HepG2 (cell line): ENCODE results near the gene DTNA. TPM values are rescaled to one million over a fixed set of nuclear protein-coding genes. Genes with fewer than 3 reads are reported as not detected.

Experiments used
- ATAC-seq: fragments of 200-7000 bp; cut with Tn5 transposase; 3 replicates; pipeline ENCODE4 v1.9.1; 2020; ENCODE audit warnings: mild to moderate bottlenecking, moderate library complexity
- BruUV-seq: library from RNA; stranded (reverse); fragments of 400-500 nt; replicated peaks from 2 replicates; lab custom pipeline; 2021; lab: Mats Ljungman, UMichigan
- CTCF ChIA-PET: fragments of 300-600 bp; formaldehyde crosslinking; extraction: SDS; loops from one replicate; lab custom pipeline; 2021; ENCODE audit warnings: low total read pairs, inconsistent platforms, low intra/inter-chr PET ratio; lab: Yijun Ruan, JAX
- POLR2A ChIA-PET: fragments of 350-600 bp; sonication (Branson Sonifier 250); formaldehyde crosslinking; loops from one replicate; lab custom pipeline; 2020; ENCODE audit warnings: antibody characterized with exemption, inconsistent platforms; lab: Yijun Ruan, JAX
- DNase-seq: peaks from one replicate; pipeline ENCODE4 v3.0.0-alpha.2; 2015; ENCODE audit warnings: low spot score
- FAIRE-seq: peaks from 3 replicates; lab custom pipeline; 2011; peaks lifted over from hg19 to GRCh38; lab: Jason Lieb, UNC
- H2AFZ ChIP-seq: one replicate; pipeline ENCODE4 v1.6.1; 2011; ENCODE audit warnings: low read length, inconsistent platforms
- H3K27ac ChIP-seq: fragments of 300-600 bp; 3 replicates; pipeline ENCODE4 v1.8.0; 2011; ENCODE audit warnings: mixed run types, mild to moderate bottlenecking, mixed read lengths, low read length, inconsistent platforms; ENCODE audit not compliant: insufficient read depth; ENCODE audit errors: extremely low read length
- H3K27me3 ChIP-seq, 2 experiments: fragments of 200-600 bp in 1 of 2; 2 replicates in 1 of 2; 3 replicates in 1 of 2; pipeline versions ENCODE4 v1.6.0 to v1.8.0; 2011; ENCODE audit warnings: low read length in 2 of 2, mild to moderate bottlenecking in 2 of 2, moderate library complexity in 2 of 2, inconsistent platforms in 1 of 2; ENCODE audit not compliant: insufficient read depth in 2 of 2, control insufficient read depth in 1 of 2
- H3K36me3 ChIP-seq, 2 experiments: fragments of 200-600 bp in 1 of 2; replicated peaks in 1 of 2; 2 replicates in 1 of 2; 3 replicates in 1 of 2; pipeline versions ENCODE4 v1.5.1 to v1.8.0; 2011; ENCODE audit warnings: low read length in 2 of 2, inconsistent platforms in 1 of 2; ENCODE audit not compliant: insufficient read depth in 2 of 2, control insufficient read depth in 1 of 2
- H3K4me1 ChIP-seq: 2 replicates; pipeline ENCODE4 v1.5.1; 2012; ENCODE audit warnings: low read length, inconsistent platforms; ENCODE audit not compliant: insufficient read depth
- H3K4me2 ChIP-seq: 2 replicates; pipeline ENCODE4 v1.6.0; 2011; ENCODE audit warnings: low read depth, low read length, inconsistent platforms
- H3K4me3 ChIP-seq, 3 experiments: fragments of 200-600 bp in 1 of 3; sonication (generic), shearing (Covaris generic) in 1 of 3; replicated peaks in 1 of 3; 2 replicates each; pipeline ENCODE4 v1.5.1; 2011 to 2016; ENCODE audit warnings: low read length in 3 of 3, inconsistent platforms in 2 of 3, low read depth in 2 of 3, mild to moderate bottlenecking in 2 of 3, control low read depth in 1 of 3, mixed read lengths in 1 of 3; ENCODE audit not compliant: insufficient read depth in 1 of 3
- H3K79me2 ChIP-seq: one replicate; pipeline ENCODE4 v1.6.1; 2011; ENCODE audit warnings: low read length, inconsistent platforms; ENCODE audit not compliant: insufficient read depth
- H3K9ac ChIP-seq: 2 replicates; pipeline ENCODE4 v1.6.0; 2011; ENCODE audit warnings: mild to moderate bottlenecking, low read depth, low read length, inconsistent platforms; ENCODE audit not compliant: insufficient read depth
- H3K9me3 ChIP-seq: 2 replicates; pipeline ENCODE4 v1.5.1; 2012; ENCODE audit warnings: mild to moderate bottlenecking, low read length
- H4K20me1 ChIP-seq: 2 replicates; pipeline ENCODE4 v1.6.0; 2011; ENCODE audit warnings: inconsistent platforms, mild to moderate bottlenecking, low read length, moderate library complexity; ENCODE audit not compliant: insufficient read depth
- BRCA1 ChIP-seq: sonication (generic); formaldehyde crosslinking; IDR thresholded peaks from 2 replicates; pipeline ENCODE4 v1.4.0; 2020; ENCODE audit warnings: missing genetic modification reagents
- KDM3A ChIP-seq: IDR thresholded peaks from 2 replicates; pipeline ENCODE4 v1.6.1; 2018; ENCODE audit warnings: low read depth, missing compliant biosample characterization
- LBX2 ChIP-seq: sonication (generic); formaldehyde crosslinking; IDR thresholded peaks from 2 replicates; pipeline ENCODE4 v1.5.0; 2020; ENCODE audit warnings: missing genetic modification reagents, mild to moderate bottlenecking, borderline replicate concordance
- RELA ChIP-seq: sonication (generic); formaldehyde crosslinking; IDR thresholded peaks from 2 replicates; pipeline ENCODE4 v1.4.0; 2020; ENCODE audit warnings: missing genetic modification reagents
- SKI ChIP-seq: fragments of 450-650 bp; IDR thresholded peaks from one replicate; pipeline ENCODE4 v1.6.1; 2018; ENCODE audit warnings: mild to moderate bottlenecking; ENCODE audit not compliant: partially characterized antibody
- SMAD3 ChIP-seq: sonication (generic); formaldehyde crosslinking; IDR thresholded peaks from 2 replicates; pipeline ENCODE4 v1.4.0; 2020; ENCODE audit warnings: missing genetic modification reagents
- ZBED4 ChIP-seq: sonication (generic); formaldehyde crosslinking; IDR thresholded peaks from 2 replicates; pipeline ENCODE4 v1.4.0; 2020; ENCODE audit warnings: missing genetic modification reagents, borderline replicate concordance
- ZNF569 ChIP-seq: sonication (generic); formaldehyde crosslinking; IDR thresholded peaks from 2 replicates; pipeline ENCODE4 v1.5.0; 2020; ENCODE audit warnings: mild to moderate bottlenecking, missing genetic modification reagents, moderate library complexity, borderline replicate concordance
- WGBS: methylation state at CpG from one replicate; pipeline ENCODE4 v1.1.6; 2017; ENCODE audit warnings: low lambda C conversion rate; 5-methylcytosine and 5-hydroxymethylcytosine counted together
- in situ Hi-C: cut with HindIII; loops from 2 replicates; pipeline ENCODE4 v1.10.0; 2017; ENCODE audit warnings: low pct_unique_long_range_greater_than_20kb; ENCODE audit not compliant: extremely low pct_ligation_motif_present
- intact Hi-C: fragments of 100-400 bp; cut with micrococcal nuclease; formaldehyde crosslinking; loops from one replicate; pipeline ENCODE4 v1.10.0; 2022; ENCODE audit not compliant: unreplicated experiment
- polyA plus RNA-seq, 8 experiments: library from polyadenylated mRNA; depleted of rRNA in 3 of 8; stranded (reverse) in 7 of 8; unstranded in 1 of 8; fragments of >200 nt; fragmentation: Illumina TruSeq in 4 of 8; extraction: Trizol in 4 of 8; gene quantifications; 2 replicates each; pipeline versions ENCODE4 v1.2.1 to v1.2.3, GENCODE V29; 2011 to 2016; ENCODE audit warnings: low read depth in 4 of 8, missing spikeins in 1 of 8, mixed read lengths in 1 of 8; ENCODE audit not compliant: insufficient read depth in 1 of 8
- total RNA-seq, 5 experiments: library from RNA; depleted of rRNA; stranded (reverse); fragments of >200 nt; fragmentation: Illumina TruSeq; extraction: Trizol; gene quantifications; 2 replicates each; pipeline ENCODE4 v1.2.3, GENCODE V29; 2016; ENCODE audit warnings: low read depth in 1 of 5

DTNA gene
- total and polyA plus RNA-seq, 2 of the 13 experiments (the other 11 are each of a cell fraction or from before 2014, with no cell fraction given), result 8.5 to 29.0 TPM

- in situ Hi-C loops, result no loop called here
- no peak for ATAC-seq
- POLR2A ChIA-PET, result no interaction called here
- no peak overlapping the region for H3K27ac ChIP-seq
- FAIRE-seq, result no peak
- H3K4me2 ChIP-seq, result no peak overlapping the region
- intact Hi-C loops, result loop anchor here (2.0 kb wide), 1 partner anchor 59 kb away; no protein-coding TSS in a partner anchor
- CTCF ChIA-PET, result interaction anchor here (1.3 kb wide), 1 partner anchor 58 kb away, joined by 4 read pairs; no protein-coding TSS in a partner anchor
- no TSS peak for BruUV-seq
- H3K4me1 ChIP-seq, result no peaks in the 10 kb centered on the region
- no peaks in the 10 kb centered on the region for H3K79me2 ChIP-seq
- no peaks in the 10 kb centered on the region for H3K36me3 ChIP-seq
- H3K9ac ChIP-seq, result no peak overlapping the region
- 87% methylated on average over 2 of the region's 2 CpGs for WGBS
- no peak overlapping the region for H2AFZ ChIP-seq
- DNase-seq, result no peak
- H4K20me1 ChIP-seq, result no peaks in the 10 kb centered on the region
- TF ChIP-seq ZNF569 (CRISPR knock-in tag) (no peak), SKI (no peak), SMAD3 (CRISPR knock-in tag) (no peak), LBX2 (CRISPR knock-in tag) (no peak)
- TF ChIP-seq, all 625 proteins: peak for 0
- Histone ChIP-seq H3K9me3 (no peaks in the 10 kb centered on the region), H3K27me3 (no peaks in the 10 kb centered on the region; a peak in 1 of 5 replicates), H3K4me3 (no peak overlapping the region)
These were observed 19.8 kb downstream of the DTNA start for GRCh38 chr18:34729740-34730355.

- H3K4me1 ChIP-seq, result no peaks in the 10 kb centered on the region
- no peaks in the 10 kb centered on the region for H4K20me1 ChIP-seq
- in situ Hi-C loops, result no loop called here
- BruUV-seq, result no TSS peak
- no peak overlapping the region for H2AFZ ChIP-seq
- TF ChIP-seq KDM3A, result no peak
- no peak for TF ChIP-seq ZBED4
- no peak for TF ChIP-seq BRCA1 (CRISPR knock-in tag)
- no peak for TF ChIP-seq RELA
- ChIA-PET POLR2A (no interaction called here), CTCF (no interaction called here)
- H3K9ac ChIP-seq, result no peak overlapping the region
- no peak for FAIRE-seq
- no peak for ATAC-seq
- no peak overlapping the region for H3K4me2 ChIP-seq
- no peaks in the 10 kb centered on the region; a peak in 1 of 5 replicates for H3K27me3 ChIP-seq
- no peak overlapping the region for H3K27ac ChIP-seq
- no peak for DNase-seq
- H3K4me3 ChIP-seq, result no peak overlapping the region
- no peaks in the 10 kb centered on the region for H3K79me2 ChIP-seq
- intact Hi-C loops, result no loop called here
- no peaks in the 10 kb centered on the region for H3K36me3 ChIP-seq
- H3K9me3 ChIP-seq, result no peaks in the 10 kb centered on the region
These were observed 20.7 kb downstream of the DTNA start for GRCh38 chr18:34730774-34731173.
